NCI-H1436 treated with DMSO at 0.1 percent for 48 hours (cell line): ENCODE measurements around the gene MT2A.

Experiments used
- DNase-seq: peaks from one replicate; lab custom pipeline; 2025; lab: John Stamatoyannopoulos, UW

Gene MT2A

GRCh38 chr16:56600398-56600999, 7.9 kb upstream of the MT2A start:
- DNase-seq: no peak

GRCh38 chr16:56601325-56601724, 7.1 kb upstream of the MT2A start:
- DNase-seq: no peak

DNA sequence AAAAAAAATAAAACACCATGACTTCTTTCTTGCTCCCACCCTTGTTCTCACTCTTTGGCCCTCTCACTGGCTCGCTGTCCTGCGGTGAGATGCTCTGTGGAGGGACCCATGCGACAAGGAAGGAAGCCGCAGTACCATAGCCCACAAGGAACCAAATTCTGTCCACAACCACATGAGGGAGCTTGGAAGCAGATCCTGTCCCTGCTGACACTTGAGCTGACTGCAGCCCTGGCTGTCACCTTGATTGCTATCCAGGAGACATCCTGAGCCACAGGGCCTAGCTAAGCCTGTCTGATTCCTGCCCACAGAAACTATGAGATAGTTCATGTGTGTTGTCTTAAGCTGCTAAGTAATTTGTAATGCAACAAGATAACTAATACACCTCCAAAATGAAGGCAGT, 4.8 kb upstream of the MT2A start:
- no peak for DNase-seq

DNA sequence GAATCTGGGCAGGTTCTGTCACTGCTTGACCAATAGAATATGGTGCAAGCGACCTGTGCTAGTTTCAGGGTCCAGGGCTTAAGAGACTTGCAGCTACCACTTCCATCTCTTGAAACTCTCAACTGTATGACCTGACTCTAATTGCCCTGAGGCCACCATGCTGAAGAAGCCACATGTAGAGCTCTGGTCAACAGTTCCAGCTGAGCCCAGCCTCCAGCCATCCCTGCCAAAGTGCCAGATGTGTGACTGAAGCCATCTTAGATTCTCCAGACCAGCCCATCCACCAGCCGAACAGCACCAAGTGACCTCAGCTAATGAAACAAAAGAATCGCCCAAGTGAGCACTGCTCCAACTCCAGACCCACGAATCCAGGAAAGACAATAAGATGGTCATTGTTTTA, 3.4 kb upstream of the MT2A start:
- DNase-seq: no peak

DNA sequence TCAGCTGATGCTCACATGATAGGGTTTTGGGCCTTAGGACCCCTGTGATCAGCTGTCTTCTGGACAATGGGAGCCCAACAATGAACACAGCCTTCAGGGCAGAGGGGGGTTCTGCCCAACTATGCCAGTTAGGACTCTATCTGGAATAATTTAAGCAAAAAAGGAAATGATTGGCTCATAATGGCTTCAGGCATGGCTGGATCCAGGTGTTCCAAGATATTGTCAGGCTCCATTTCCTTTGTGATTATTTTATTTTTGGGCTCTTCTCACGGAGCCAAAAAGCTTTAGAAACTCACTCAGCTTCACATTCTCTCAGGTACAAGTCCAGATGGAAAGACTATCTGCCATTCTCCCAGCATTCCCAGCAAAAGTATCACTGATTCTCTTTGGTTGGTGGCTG, 2.9 kb upstream of the MT2A start:
- no peak for DNase-seq

DNA sequence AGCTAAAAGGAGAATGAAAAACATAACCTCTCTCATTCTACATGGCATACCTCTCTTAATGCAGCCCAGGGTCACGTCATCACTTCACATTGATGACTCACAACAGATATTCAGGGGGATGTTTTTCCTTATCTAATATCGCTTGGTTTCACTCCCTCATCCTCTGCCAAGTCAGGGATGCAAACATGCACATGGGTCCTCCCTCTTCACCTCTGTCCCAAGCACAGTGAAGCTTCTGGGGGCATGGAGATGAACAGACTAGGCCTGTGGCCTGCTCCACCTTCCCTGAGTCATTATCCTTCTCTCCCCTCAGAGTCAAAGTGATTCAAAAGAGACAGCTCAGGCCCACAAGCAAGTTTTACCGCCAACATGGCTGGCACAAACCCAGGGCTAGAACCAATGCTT, 2.3 kb upstream of the MT2A start:
- no peak for DNase-seq

- DNase-seq: no peak
Measured at GRCh38 chr16:56606476-56607108, 1.8 kb upstream of the MT2A start.

GRCh38 chr16:56607109-56607618, 1.2 kb upstream of the MT2A start:
- DNase-seq: no peak

- DNase-seq: no peak
Measured at GRCh38 chr16:56607675-56608042, 725 bp upstream of the MT2A start.

DNA sequence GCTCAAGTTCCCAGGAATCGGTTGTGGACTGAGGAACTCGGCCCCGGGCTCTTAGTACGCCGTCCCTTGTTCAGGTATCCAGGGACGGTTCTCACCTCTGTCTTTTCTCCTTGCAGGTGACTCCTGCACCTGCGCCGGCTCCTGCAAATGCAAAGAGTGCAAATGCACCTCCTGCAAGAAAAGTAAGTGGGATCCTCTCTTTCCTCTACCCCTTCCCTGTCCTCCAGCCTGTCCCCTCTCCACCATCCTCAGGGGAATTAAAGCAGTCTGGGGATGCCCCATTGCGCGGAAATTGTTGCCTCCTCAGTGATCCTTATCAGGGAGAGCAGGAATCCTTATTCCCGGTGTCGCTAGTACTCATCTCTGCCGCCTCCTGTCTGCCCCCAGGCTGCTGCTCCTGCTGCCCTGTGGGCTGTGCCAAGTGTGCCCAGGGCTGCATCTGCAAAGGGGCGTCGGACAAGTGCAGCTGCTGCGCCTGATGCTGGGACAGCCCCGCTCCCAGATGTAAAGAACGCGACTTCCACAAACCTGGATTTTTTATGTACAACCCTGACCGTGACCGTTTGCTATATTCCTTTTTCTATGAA, 585 bp downstream of the MT2A start:
- no peak for DNase-seq

- no peak for DNase-seq
Measured at GRCh38 chr16:56609463-56609921, 1.1 kb downstream of the MT2A start.

DNA sequence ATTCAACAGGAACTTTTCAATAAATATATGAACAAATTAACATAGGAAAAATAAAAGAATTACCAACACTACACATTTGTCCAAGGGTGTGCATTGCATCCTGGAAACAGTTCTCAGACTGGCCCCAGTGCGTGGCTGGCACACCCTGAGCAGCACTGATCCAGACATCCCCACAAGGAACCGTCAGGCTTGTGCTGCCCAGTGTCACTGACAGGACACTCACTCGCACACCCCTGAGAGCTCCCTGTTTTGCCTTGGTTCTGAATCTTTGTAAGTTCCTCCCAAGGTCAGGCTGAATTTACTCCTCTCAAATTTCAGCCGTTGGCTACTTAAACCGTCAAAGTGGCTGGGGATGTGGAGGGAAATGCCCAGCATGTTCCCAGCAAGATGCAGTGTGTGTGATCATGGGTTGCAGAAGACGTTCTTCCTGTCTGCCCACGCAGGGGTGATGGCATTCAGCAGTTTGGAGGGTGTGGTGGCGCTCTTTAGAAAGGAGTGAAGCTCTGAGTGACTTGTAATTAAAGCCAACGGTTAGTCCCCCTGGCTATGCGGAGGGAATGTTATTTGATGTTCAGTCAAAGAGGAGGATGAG, 1.7 kb downstream of the MT2A start:
- no peak for DNase-seq

GRCh38 chr16:56610609-56611111, 2.3 kb downstream of the MT2A start:
- DNase-seq: no peak

DNA sequence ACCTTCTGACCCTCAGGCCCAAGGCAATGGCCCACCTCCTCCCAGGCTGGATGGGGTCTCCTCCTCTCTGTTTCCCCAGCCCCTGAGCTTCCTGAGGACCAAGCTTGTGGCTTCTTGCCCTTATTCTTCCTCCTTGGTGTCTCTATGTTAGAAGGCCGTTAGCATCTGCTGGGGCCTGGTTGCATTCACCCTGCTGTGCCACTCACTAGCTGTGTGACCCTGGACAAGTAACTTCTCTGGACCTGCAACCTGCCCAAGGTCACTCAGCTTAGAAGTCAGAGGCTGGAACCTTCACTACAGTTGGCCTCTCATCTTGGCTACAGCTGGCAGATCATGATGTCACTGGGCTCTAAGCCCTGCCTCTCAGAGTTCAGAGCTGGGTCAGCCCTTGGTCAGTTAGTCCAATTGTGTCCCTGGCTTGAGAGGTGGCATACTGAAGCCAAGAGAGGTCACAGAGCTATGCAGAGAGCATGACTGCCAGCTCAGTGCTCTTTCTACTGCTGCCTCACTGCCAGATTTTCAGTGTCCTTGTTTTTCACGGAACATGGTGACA, 3.0 kb downstream of the MT2A start:
- DNase-seq: no peak

DNA sequence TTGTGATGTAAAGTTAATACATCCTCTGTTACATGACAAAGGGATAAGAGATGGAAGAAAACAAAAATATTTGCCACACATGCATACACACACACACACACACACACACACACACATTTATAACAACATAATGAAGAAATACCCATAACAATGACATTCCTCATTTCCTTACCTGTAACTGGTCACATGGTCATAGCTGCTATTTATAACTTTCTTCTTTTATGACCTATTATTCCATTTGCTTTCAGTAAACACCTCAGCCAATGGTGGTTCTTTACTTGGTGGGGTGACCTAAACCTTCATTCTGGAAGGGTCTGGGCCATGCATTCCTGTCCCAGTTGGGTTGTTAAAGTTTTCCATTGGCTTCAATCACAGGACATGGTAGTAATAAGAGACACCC, 5.3 kb downstream of the MT2A start:
- no peak for DNase-seq

- DNase-seq: no peak
Measured at GRCh38 chr16:56614549-56614991, 6.2 kb downstream of the MT2A start.

DNA sequence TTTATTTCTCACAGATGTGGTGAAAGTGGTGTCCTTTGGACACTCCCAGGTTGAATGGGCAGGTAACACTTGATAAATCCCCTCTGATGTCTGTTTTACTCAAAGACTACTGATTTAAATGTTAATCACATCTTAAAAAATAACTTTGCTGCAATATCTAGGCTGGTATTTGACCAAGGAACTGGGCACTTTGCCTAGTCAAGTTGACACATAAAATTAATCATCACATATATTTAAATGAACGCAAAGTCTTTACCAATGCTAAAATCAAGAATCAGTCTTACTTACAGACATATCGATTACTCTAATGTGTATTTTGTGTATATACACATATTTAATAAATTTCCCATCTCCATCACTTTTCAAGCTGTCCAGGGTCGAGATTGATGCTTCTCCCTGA, 7.0 kb downstream of the MT2A start:
- DNase-seq: no peak

DNA sequence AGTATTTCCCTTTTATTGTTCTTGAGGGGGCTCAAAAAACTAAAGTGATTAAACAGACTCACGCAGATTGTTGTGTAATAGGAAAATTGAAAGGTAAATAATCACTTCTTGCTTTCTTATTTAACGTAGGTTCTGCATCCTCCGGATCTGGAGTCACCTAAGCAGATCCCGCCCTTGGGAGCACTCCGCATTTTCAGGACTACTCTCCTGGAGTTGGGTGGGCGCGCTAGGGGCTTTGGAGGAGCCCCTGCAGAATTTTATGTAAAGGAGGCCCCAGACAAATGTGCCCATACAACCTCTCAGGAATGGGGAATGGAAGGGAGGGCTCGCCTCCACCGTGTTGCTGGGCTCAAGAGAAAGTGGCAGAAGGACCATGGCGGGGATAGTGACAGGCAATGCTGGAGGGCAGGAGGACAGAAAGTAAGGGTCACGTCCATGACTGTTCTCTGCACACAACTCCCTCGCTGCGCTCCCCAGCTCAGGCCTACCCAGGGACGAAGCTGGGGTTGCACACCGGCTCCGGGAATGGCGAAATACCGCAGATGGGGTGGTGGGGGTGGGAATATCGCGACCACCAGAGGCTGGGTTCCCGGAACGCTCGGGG, 8.3 kb downstream of the MT2A start:
- DNase-seq: no peak

DNA sequence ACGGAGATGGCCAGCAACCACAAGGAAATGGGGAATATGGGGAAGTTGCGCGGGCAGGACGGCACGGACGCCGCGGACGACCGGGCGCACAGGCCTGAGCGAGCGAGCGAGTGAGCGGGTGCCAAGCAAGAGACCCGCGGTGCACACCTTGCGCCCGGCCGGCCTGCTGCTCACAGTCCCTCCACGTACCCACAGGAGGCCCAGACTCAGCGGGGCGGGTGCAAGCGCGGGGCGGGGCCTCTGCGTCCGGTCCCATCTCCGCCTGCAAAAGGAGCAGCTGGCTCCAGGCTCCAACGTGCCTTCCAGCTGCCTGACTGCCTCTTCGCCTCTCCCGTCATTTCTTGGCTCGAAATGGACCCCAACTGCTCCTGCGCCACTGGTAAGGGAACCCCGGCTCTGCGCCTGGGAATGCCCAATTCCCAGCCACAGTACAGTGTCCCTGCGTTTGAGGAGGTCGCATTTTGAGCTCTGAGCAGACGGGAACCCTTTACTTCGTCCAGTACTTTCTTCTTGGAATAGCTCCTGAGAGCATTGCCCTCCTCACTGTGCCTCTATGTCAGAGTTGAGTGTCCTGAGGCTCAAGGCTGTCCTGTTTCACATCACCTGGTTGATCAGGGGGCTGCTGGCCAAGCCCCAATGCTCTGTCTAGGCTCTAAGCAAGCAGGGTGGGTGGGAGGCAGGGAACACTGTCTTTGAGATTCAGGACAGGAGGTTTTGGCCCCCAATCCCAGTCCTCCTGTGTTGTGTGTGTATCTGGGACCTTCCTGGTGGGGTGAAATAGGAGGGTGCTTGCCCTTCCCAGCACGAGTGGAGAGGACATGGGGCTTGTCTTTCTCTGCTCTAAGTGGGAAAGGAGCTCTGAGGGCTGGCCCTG, 9.1 kb downstream of the MT2A start:
- no peak for DNase-seq

DNA sequence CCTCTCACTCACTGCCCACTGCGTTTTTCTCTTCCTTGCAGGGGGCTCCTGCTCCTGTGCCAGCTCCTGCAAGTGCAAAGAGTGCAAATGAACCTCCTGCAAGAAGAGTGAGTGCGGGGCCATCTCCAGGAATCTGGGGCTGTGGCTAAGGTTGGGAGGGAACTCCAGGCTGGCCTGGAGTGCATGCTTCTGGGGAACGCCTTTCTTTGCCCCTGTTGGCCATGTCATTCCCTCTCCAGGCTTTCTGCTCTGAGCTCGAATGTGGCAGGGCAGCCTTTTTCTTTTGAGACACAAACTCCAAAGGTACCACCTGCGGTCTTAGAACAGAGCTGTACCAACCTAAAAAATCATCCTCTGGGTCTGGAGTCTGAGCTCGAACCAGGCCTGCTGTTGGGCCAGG, 9.8 kb downstream of the MT2A start:
- no peak for DNase-seq

GRCh38 chr16:56620339-56620897, 12.0 kb downstream of the MT2A start:
- no peak for DNase-seq
